ENCODE data around the gene EXOSC6. TPM values are rescaled to one million over a fixed set of nuclear protein-coding genes. Genes with fewer than 3 reads are reported as not detected.
"Not testable (repeated sequence)": the region's sequence is repeated elsewhere in the genome, so short reads cannot be mapped to it uniquely, and the experiment has no call there.

Gene EXOSC6
- total RNA-seq, 1 donor from 2014 or later = 10.7 TPM

DNA sequence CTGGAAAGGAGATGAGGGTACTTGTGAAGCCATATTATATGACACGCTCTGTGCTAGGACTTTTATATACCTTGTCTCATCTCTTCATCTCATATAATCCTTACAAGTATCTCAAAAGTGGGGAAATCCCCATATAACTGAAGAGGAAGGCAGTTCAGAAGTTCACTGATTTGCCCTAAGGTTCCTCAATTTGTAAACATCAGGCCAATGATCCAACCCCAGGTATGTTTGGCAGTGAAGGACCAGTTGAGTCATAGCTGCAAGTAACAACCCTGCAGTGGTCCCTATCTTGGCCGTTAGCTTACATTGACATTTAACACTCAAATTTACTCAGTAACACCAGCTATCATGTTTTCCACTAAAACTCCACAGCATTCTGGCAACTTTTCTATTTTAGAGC is 33.2 kb downstream of the EXOSC6 start:
- DNase-seq; ATAC-seq (ENCODE audit: poor library complexity); intact Hi-C loops (cut with DNase I): not testable (repeated sequence)

DNA sequence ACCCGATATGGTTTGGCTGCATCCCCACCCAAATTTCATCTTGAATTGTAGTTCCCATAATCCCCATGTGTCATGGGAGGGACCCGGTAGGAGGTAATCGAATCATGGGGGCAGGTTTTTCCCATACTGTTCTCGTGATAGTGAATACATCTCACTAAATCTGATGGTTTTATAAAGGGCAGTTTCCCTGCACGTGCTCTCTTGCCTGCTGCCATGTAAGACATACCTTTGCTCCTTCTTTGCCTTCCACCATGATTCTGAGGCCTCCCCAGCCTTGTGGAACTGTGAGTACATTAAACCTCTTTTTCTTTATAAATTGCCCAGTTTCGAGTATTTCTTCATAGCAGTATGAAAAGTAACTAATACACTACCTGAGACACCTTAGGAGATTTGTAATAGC is 45.4 kb downstream of the EXOSC6 start:
- ATAC-seq (ENCODE audit: poor library complexity); intact Hi-C loops (cut with DNase I); DNase-seq: not testable (repeated sequence)

DNA sequence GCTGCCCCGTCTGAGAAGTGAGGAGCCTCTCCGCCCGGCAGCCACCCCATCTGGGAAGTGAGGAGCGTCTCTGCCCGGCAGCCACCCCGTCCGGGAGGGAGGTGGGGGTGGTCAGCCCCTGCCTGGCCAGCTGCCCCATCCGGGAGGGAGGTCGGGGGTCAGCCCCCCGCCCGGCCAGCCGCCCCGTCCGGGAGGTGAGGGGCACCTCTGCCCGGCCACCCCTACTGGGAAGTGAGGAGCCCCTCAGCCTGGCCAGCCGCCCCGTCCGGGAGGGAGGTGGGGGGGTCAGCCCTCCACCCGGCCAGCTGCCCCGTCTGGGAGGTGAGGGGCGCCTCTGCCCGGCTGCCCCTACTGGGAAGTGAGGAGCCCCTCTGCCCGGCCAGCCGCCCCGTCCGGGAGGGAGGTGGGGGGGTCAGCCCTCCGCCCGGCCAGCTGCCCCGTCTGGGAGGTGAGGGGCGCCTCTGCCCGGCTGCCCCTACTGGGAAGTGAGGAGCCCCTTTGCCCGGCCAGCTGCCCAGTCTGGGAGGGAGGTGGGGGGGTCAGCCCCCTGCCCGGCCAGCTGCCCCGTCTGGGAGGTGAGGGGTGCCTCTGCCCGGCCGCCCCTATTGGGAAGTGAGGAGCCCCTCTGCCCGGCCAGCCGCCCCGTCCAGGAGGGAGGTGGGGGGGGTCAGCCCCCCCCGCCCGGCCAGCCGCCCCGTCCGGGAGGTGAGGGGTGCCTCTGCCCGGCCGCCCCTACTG is 46.9 kb downstream of the EXOSC6 start:
- ATAC-seq (ENCODE audit: poor library complexity); intact Hi-C loops (cut with DNase I); DNase-seq: not testable (repeated sequence)

DNA sequence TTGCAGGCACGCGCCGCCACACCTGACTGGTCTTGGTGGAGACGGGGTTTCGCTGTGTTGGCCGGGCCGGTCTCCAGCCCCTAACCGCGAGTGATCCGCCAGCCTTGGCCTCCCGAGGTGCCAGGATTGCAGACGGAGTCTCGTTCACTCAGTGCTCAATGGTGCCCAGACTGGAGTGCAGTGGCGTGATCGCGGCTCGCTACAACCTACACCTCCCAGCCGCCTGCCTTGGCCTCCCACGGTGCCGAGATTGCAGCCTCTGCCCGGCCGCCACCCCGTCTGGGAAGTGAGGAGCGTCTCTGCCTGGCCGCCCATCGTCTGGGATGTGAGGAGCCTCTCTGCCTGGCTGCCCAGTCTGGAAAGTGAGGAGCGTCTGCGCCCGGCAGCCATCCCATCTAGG is 47.7 kb downstream of the EXOSC6 start:
- ATAC-seq (ENCODE audit: poor library complexity); intact Hi-C loops (cut with DNase I): not testable (repeated sequence)

DNA sequence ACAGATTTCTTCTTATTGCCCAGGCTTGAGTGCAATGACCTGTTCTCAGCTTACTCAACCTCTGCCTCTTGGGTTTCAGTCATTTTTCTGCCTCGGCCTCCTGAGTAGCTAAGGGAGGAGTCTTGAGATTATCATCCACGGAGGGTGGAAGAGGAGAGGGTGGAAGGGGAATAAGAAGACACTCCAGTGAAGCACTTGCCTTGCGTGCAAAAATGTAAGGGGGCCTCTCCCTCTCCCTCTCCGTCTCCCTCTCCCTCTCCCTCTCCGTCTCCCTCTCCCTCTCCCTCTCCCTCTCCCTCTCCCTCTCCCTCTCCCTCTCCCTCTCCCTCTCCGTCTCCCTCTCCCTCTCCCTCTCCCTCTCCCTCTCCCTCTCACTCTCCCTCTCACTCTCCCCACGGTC is 48.2 kb downstream of the EXOSC6 start:
- ATAC-seq (ENCODE audit: poor library complexity); intact Hi-C loops (cut with DNase I); DNase-seq: not testable (repeated sequence)

More for the DNA sequence above, 47.7 kb downstream of the EXOSC6 start:
- not testable (repeated sequence) for DNase-seq

DNA sequence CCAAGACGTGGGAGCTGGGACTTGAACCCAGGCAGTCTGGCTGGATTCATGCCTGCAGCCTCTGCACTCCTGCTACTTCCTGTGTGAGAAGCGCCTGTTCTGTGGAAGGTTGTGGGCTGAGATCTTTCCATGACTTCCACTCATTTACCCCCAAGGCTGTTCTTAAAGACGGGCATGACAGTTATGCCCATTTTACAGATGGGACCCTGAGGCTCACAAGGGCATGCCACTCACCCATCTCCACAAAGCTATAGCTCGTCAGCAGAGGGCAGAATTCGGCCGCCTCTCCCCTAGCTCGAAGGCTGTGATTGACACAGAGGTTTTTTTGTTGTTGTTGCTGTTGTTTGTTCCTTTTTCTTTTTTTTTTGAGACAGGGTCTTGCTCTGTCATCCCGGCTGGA is 51.7 kb downstream of the EXOSC6 start:
- DNase-seq; intact Hi-C loops (cut with DNase I); ATAC-seq (ENCODE audit: poor library complexity): not testable (repeated sequence)

DNA sequence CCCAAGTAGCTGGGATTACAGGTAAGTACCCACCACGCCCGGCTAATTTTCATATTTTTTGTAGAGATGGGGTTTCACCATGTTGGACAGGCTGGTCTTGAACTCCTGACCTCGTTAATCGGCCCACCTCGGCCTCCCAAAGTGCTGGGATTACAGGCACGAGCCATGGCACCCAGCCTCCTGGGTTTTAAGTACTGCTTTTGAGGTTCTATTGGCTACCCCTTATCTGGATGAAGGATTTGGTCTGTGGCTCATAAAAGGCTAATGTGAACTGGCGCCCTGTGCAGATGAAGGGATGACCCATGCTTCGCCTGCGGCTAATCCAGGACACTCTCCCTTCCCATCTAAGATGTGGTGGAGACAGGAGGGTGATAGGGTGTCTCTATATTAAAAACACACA is 52.6 kb downstream of the EXOSC6 start:
- intact Hi-C loops (cut with DNase I); ATAC-seq (ENCODE audit: poor library complexity); DNase-seq: not testable (repeated sequence)

DNA sequence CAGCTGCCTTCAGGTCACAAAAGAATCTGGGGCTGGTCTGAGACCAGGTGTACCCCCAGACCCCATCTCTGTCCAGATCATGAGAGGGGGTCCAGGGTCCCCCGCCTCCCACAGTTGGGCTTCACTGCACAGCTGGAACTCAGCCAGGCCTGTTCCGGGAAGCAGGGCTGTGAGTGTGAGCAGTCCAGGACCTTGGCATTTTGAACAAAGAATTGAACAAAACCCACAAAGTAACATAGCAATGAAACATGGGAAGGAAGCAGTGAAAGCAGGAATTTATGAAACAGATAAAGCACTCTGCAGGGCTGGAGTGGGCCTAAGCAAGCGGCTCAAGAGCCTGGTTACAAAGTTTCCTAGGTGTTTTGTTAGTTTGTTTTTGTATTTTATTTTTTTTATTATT is 53.1 kb downstream of the EXOSC6 start:
- DNase-seq; intact Hi-C loops (cut with DNase I); ATAC-seq (ENCODE audit: poor library complexity): not testable (repeated sequence)

DNA sequence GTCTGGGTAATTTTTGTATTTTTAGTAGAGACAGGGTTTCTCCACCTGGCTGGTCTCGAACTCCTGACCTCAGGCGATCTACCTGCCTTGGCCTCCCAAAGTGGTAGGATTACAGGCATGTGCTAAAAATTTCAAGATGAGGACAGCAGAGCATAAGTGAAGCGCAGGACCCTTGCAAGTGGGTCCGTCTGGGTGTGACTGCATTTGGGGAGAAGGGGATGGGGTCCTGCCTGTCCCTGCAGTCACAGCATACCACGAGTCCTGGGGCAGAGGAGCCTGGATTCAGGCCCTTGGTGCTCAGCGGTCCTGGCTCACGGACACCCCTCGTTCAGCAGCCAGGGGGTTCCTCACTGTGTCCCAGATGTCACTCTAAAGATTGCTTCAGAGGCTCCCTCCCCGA is 53.5 kb downstream of the EXOSC6 start:
- intact Hi-C loops (cut with DNase I); ATAC-seq (ENCODE audit: poor library complexity); DNase-seq: not testable (repeated sequence)

DNA sequence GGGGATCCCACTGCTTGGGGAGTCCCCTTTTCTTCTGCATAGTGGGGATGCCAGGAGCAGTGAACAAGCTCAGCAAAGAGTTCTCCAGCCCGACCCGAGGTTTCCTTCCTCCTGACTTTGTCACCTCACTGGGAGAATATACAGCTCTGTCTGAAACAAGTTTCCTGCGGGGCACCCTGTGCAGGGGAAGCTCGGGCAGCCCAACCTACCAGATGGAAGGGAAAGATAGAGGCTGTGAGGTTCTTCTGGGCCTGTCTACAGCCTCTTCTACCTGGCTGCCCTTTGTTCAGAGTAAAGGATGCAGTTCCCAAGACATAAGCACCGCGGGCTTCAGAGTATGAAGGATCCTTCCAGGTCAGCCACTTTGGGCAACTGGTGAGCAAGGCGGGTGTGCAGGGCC is 54.1 kb downstream of the EXOSC6 start:
- ATAC-seq (ENCODE audit: poor library complexity); DNase-seq; intact Hi-C loops (cut with DNase I): not testable (repeated sequence)

Other genes with a start within 250 kb of the EXOSC6 start
- 19.8 TPM for gene PDPR, start 137.6 kb downstream of the EXOSC6 start, total RNA-seq
- gene CLEC18C, start 78.2 kb downstream of the EXOSC6 start, total RNA-seq = not detected
- 59.7 TPM for gene AARS1, start 37.6 kb upstream of the EXOSC6 start, total RNA-seq
- gene DDX19B, start 47.2 kb upstream of the EXOSC6 start, total RNA-seq = 13.9 TPM
- gene DDX19A, start 95.0 kb upstream of the EXOSC6 start, total RNA-seq = 25.0 TPM
- gene ST3GAL2, start 187.2 kb upstream of the EXOSC6 start, total RNA-seq = 19.6 TPM
- 8.0 TPM for gene FCSK, start 202.7 kb upstream of the EXOSC6 start, total RNA-seq